HG02852 (cell line): ENCODE measurements around the gene IL21R.
"Not testable (repeated sequence)": the region's sequence is repeated elsewhere in the genome, so short reads cannot be mapped to it uniquely, and the experiment has no call there.

Experiments used
- ATAC-seq: cut with Tn5 transposase; IDR thresholded peaks from one replicate; pipeline ENCODE4 v1.9.1; 2021; ENCODE audit warnings: mild to moderate bottlenecking, moderate library complexity; ENCODE audit not compliant: unreplicated experiment

IL21R gene

GRCh38 chr16:27374804-27375425 is 27.1 kb upstream of the IL21R start:
- peak; percentile 43 for ATAC-seq

- peak; percentile 41 for ATAC-seq
Measured at GRCh38 chr16:27377666-27378485, 24.1 kb upstream of the IL21R start.

DNA sequence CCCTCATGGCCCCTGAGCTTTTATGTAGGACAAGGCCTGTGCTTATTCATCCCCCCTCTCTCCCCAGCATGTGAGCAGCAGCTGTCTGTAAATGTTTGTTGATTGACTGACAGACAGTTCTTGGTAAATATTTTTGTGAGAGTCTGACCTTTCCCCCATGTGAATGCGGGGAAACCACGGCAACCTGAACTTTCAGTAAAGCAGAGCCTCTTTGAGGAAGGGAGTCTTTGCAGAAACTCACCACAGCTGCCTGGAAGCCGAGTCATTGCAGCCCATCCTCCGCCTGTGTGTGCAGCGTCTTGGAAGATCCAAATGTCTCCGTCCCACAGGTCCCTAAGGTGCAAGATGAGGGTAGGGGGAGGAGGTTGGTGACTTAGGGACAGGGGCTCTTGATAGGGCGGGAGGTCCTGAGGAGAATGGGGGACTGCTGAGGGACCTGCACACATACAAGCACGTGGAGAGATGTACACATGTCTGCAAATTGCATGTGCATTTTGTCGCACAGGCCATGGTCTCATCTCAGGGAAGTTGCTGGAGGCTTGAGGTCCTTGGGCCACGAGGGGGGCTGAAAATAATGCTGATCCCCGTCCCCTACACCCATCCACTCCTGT is 23.0 kb upstream of the IL21R start:
- no peak for ATAC-seq

DNA sequence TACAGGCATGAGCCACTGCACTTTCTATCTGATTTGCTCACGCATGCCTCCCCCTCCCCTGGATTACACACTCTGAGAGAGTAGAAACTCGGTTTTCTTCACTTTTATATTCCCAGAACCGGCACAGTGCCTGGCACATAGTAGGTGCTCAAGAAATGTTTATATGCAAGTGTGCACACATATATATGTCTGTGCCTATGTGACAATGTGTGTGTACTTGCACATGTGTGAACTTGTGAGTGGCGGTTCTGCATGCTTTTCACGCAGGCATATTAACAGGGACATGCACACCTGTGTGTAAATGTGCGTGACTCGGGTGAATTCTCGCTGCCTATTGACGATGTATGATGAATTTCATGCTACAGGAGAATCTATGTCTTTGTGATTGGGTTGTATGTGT is 22.1 kb upstream of the IL21R start:
- no peak for ATAC-seq

GRCh38 chr16:27381236-27381635 is 20.7 kb upstream of the IL21R start:
- no peak for ATAC-seq

DNA sequence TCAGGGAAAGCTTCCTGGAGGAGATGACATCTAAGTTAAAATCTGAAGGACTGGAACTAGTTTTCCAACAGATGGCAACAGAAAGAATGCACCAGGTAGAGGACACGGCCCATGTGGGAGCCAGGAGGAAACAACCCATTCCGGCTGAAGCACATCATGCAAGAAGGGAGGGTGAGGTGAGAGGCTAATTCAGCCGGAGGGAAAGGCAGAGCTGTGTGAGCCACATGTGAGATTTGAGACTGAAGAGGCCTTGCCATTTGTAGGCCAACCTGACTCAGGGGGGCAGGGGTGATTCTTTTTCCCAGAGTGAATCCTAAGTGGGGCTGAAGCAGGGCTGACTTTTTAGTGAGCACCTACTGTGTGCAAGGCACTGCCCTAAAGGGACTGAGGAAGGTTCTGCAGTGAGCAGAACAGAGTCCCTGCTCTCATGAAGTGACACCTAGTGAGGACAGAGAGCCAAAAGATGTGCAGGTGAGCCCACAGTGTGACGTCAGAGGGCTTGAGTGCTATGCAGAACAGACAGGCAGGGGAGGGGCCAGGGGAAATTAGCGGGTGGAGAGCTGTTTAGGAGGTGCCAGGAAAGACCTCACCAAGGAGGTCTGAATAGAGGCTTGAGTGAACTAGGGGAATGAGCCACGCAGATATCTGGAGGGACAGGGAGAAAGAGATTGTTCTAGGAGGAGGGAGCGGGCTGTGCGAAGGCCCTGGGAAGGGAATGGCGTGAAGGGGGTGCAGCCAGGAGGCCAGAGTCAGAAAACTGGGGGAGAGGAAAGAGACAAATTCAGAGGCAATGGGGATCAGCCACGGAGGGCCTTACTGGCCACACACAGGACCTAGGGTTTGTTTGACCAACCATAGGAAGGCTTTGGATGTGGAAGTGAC is 19.8 kb upstream of the IL21R start:
- ATAC-seq = no peak

GRCh38 chr16:27383556-27384243 is 18.3 kb upstream of the IL21R start:
- ATAC-seq = no peak

DNA sequence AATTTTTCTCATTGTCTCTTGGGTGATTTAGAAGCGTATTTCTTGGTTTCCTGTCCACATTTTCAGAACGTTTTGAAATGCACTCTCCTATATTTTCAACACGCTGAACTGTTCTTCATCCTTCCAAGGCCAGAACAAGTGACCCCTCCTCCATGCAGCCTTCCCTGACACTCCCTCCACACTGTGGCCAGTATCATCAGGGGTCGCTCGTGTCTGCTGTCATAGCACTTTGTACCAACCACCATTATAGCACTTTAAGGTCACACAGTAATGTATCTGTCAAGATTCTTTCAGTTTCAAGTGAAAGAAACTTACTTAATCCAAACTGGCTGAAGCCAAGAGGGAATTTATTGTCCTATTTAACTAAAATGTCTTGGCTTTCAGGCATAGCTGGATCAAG is 17.5 kb upstream of the IL21R start:
- no peak for ATAC-seq

GRCh38 chr16:27385398-27385797 is 16.6 kb upstream of the IL21R start:
- ATAC-seq = no peak

DNA sequence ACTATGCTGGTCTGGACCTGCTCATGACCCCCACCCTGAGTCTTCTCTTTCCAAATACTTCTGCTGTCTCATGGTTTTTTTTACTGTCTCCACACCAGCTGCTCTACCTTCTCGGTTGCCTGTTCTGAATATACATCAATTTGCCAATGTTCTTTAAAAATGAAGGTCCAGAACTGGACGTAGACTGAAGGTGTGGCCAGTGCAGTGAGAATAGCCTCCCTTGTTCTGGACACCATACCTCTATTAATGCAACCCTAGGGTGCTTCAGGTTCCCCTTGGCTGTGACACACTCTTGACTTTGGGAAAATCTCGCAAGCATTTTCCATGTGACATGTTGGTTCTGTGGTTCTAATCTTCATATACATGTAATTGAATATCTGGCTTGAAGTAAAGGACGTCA is 15.3 kb upstream of the IL21R start:
- no peak for ATAC-seq

DNA sequence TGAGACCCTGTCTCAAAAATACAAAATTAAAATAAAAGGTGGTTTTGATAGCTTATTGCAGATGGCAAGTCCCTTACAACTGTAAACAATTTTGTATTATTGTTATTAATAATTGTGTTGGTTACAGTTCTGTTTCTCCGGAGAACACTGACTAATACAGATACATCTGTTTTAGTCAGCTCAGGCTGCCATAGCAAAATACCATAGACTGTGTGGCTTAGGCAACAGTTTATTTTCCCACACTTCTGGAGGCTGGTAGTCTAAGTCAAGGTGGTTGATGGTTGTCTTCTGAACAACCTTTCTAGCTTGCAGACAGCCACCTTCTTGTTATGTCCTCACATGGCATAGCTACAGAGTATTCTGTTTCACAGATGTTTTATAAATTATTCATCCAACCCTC is 14.2 kb upstream of the IL21R start:
- peak; percentile 77 for ATAC-seq

DNA sequence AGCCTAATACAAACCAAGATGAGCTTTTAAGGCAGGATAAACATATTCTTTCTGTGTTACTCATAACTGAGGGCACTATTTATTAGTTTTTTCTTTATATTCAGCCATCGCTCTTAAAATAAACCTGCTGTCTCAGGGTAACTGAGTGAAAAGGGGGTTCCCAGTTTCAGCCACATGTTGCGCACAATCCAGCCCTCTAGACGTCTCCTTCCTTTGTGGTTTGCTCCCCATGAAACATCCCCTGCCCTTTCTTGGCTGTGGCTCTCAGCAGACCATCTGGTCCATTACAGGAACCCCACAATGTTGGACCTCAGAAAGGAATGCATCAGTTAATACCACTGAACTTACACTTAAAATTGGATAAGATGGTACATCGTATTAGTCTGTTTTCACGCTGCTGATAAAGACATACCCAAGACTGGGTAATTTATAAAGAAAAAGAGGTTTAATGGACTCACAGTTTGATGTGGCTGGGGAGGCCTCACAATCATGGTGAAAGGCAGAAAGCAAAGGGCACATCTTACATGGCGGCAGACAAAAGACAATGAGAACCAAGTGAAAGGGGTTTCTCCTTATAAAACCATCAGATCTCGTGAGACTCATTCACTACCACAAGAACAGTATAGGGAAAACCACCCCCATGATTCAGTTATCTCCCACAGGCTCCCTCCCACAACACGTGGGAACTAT is 12.6 kb upstream of the IL21R start:
- ATAC-seq = peak; percentile 62

- no peak for ATAC-seq
Measured at GRCh38 chr16:27390151-27390550, 11.8 kb upstream of the IL21R start.

GRCh38 chr16:27392671-27393070 is 9.3 kb upstream of the IL21R start:
- no peak for ATAC-seq

GRCh38 chr16:27394516-27394915 is 7.5 kb upstream of the IL21R start:
- no peak for ATAC-seq

GRCh38 chr16:27398341-27398893 is 3.6 kb upstream of the IL21R start:
- ATAC-seq = not testable (repeated sequence)

DNA sequence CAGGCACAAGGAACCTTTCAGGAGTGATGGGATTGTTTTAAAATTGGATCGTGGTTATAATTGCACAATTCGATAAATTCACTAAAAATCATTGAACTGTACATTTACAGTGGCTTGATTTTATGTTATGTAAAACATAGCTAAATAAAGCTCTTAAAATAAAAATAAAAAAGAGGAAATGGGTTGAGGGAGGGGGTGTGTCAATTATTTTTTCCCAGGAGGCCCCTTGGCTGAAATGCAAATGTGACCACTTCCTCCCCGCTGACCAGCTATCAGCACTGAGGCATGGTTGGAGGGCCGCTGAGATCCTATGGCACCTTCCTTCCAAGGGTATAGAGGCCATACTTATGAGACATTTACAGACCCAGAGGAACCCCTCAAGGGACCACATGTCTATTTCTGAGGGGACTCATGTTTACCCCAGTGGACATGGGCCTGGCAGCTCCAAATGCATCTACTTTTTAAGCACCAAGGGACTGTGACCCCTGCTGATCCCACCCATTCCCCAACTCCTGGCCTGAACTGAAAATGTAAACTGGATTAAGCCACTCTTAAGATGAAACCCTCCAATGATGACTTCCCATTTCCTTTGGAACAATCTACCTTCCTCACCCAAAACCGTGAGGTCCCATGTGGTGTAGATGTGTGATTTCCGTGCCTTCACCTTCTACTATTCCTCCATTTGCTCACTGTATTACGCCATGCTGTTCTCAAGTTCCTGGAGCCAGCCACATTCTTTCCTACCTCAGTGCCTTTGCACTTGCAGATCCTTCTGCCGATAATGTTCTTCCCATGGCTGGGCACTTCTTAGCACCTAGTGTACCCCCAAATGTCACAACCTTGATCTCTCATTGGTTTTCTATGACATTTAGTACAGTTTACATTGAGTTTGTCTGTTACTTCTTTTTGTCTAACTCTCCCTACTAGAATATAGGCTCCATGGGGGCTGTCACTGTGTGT is 2.8 kb upstream of the IL21R start:
- ATAC-seq = no peak

GRCh38 chr16:27399969-27400368 is 2.0 kb upstream of the IL21R start:
- no peak for ATAC-seq
